ENCODE data around the gene RAB3GAP2. TPM values are rescaled to one million over a fixed set of nuclear protein-coding genes. Genes with fewer than 3 reads are reported as not detected.

Gene RAB3GAP2
- total RNA-seq, 1 experiment from 2014 or later: 64.3 TPM

DNA sequence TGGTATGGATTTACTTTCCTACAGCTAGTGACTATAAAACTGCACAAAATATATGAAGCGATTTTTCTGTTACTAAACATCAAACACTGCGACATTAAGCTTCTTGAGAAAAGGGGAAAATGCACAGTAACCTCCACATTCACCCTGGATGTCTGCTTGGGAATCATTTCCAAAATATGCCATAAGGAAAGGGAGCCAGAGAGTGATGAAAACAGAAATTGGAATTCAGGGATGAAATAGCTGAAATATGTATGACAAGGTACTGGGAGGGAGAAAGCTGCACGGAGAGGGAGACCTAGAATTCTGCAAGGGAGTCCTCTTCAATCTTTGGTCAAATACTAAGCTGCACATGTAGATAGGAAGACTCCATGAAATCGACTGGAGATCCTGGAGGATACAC, 31.6 kb upstream of the RAB3GAP2 start:
- no peak overlapping the region for H3K4me3 Mint-ChIP-seq
- no peak for TF ChIP-seq ZNF121 (CRISPR knock-in tag; IDR thresholded peaks at IDR 0.05)
- no peak for TF ChIP-seq ELF4 (CRISPR knock-in tag; IDR thresholded peaks at IDR 0.05; ENCODE audit: low read depth)
- TF ChIP-seq, protein P1, sequence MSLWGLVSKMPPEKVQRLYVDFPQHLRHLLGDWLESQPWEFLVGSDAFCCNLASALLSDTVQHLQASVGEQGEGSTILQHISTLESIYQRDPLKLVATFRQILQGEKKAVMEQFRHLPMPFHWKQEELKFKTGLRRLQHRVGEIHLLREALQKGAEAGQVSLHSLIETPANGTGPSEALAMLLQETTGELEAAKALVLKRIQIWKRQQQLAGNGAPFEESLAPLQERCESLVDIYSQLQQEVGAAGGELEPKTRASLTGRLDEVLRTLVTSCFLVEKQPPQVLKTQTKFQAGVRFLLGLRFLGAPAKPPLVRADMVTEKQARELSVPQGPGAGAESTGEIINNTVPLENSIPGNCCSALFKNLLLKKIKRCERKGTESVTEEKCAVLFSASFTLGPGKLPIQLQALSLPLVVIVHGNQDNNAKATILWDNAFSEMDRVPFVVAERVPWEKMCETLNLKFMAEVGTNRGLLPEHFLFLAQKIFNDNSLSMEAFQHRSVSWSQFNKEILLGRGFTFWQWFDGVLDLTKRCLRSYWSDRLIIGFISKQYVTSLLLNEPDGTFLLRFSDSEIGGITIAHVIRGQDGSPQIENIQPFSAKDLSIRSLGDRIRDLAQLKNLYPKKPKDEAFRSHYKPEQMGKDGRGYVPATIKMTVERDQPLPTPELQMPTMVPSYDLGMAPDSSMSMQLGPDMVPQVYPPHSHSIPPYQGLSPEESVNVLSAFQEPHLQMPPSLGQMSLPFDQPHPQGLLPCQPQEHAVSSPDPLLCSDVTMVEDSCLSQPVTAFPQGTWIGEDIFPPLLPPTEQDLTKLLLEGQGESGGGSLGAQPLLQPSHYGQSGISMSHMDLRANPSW (CRISPR knock-in tag; conservative IDR thresholded peaks at IDR 0.05; ENCODE audit: low read depth): no peak
- no peak for TF ChIP-seq PRRX2 (CRISPR knock-in tag; IDR thresholded peaks at IDR 0.05)
- no peak for TF ChIP-seq MXD4 (CRISPR knock-in tag; IDR thresholded peaks at IDR 0.05; ENCODE audit: borderline replicate concordance)
- TF ChIP-seq, protein P2, sequence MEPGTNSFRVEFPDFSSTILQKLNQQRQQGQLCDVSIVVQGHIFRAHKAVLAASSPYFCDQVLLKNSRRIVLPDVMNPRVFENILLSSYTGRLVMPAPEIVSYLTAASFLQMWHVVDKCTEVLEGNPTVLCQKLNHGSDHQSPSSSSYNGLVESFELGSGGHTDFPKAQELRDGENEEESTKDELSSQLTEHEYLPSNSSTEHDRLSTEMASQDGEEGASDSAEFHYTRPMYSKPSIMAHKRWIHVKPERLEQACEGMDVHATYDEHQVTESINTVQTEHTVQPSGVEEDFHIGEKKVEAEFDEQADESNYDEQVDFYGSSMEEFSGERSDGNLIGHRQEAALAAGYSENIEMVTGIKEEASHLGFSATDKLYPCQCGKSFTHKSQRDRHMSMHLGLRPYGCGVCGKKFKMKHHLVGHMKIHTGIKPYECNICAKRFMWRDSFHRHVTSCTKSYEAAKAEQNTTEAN (CRISPR knock-in tag; IDR thresholded peaks at IDR 0.05): no peak
- no peak for ATAC-seq
- no peak for DNase-seq (ENCODE audit: low spot score)
- CTCF ChIA-PET: interaction anchor here (1.2 kb wide), 1 partner anchor 23 kb away, joined by 3 read pairs; no protein-coding TSS in a partner anchor
- no peaks in the 10 kb centered on the region for H3K27me3 Mint-ChIP-seq (ENCODE audit: low read depth)
- peaks cover 11% of the 10 kb centered on the region for H3K4me1 Mint-ChIP-seq
- H3K36me3 Mint-ChIP-seq: no peaks in the 10 kb centered on the region
- no peak overlapping the region for H3K27ac Mint-ChIP-seq
- peaks cover 11% of the 10 kb centered on the region for H3K9me3 Mint-ChIP-seq
- POLR2A ChIA-PET: no interaction called here

DNA sequence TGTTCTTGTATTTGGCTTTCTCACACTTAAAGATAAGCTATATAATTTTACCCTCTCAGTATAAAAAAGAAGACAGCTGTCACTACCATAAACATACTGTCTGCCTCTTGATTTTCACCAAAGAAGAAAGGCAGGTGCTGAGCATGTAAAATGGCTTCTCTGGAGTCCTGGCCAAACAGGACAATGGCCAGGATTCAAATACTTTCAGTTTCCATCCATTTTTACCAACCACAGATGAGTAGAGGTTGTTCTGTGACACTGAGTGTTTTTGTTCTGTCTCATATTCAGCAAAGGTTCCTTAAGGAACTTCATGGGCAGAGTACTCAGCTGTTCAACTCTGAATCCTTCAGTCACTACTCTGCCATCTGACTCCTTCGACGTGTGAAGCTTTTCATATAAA, 29.4 kb upstream of the RAB3GAP2 start:
- POLR2A ChIA-PET: no interaction called here
- H3K27ac Mint-ChIP-seq: no peak overlapping the region
- H3K4me3 Mint-ChIP-seq: no peak overlapping the region

DNA sequence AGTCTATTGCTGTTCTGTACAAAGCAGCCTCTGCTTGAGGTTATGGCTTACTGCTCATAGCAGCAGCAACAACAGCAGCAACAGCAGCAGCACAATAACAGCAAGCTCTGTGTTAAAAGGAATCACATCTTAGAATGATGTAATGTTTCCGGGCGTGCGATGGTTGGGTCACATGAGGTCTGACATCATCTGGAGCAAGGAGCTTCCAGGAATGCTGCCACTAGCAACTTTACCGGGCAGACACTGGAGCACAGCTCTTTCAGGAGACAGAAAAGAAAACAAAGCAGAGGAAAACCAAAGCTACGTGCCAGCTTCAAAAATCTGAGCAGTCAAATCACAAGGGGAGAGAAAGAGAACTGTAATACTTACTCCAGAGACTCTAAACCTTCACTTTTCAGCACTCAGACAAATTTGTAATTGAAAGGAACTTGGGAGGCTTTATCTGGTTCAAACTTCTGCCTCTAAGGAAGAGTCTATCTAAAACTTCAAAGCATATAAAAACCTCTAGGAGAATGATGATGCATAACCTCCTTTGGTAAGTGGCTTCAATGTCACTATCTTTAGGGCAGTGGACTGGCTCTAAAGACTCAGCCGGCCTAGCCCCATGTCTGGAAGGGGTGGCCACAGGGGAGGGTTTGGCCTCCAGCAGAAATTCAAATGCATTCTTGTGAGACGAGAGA, 28.3 kb upstream of the RAB3GAP2 start:
- H3K27me3 Mint-ChIP-seq (ENCODE audit: low read depth): no peaks in the 10 kb centered on the region
- peak overlapping the region; percentile 89 for H3K27ac Mint-ChIP-seq
- peaks cover 5% of the 10 kb centered on the region for H3K9me3 Mint-ChIP-seq
- POLR2A ChIA-PET: interaction anchor here (0.6 to 1.0 kb wide), 3 partner anchors 10 to 76 kb away, joined by 3 to 4 read pairs (median 3); no protein-coding TSS in a partner anchor
- peaks cover 27% of the 10 kb centered on the region for H3K4me1 Mint-ChIP-seq
- TF ChIP-seq GABPB1 (CRISPR knock-in tag; IDR thresholded peaks at IDR 0.05): peak; percentile 50; the same call in 1 of the 2 replicates
- TF ChIP-seq, protein P3, sequence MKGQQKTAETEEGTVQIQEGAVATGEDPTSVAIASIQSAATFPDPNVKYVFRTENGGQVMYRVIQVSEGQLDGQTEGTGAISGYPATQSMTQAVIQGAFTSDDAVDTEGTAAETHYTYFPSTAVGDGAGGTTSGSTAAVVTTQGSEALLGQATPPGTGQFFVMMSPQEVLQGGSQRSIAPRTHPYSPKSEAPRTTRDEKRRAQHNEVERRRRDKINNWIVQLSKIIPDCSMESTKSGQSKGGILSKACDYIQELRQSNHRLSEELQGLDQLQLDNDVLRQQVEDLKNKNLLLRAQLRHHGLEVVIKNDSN (CRISPR knock-in tag; IDR thresholded peaks at IDR 0.05): peak; percentile 68; the same call in 1 of the 2 replicates
- no peak for TF ChIP-seq IRF2 (CRISPR knock-in tag; IDR thresholded peaks at IDR 0.05; ENCODE audit: borderline replicate concordance, low read depth)
- TF ChIP-seq, protein P4, sequence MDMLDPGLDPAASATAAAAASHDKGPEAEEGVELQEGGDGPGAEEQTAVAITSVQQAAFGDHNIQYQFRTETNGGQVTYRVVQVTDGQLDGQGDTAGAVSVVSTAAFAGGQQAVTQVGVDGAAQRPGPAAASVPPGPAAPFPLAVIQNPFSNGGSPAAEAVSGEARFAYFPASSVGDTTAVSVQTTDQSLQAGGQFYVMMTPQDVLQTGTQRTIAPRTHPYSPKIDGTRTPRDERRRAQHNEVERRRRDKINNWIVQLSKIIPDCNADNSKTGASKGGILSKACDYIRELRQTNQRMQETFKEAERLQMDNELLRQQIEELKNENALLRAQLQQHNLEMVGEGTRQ (CRISPR knock-in tag; IDR thresholded peaks at IDR 0.05): peak; percentile 63; the same call in 1 of the 2 replicates
- TF ChIP-seq ZNF416 (CRISPR knock-in tag; IDR thresholded peaks at IDR 0.05): no peak
- DNase-seq (ENCODE audit: low spot score): no peak
- ATAC-seq: peak; percentile 50
- no peak overlapping the region for H3K4me3 Mint-ChIP-seq
- CTCF ChIA-PET: no interaction called here
- no peaks in the 10 kb centered on the region for H3K36me3 Mint-ChIP-seq

More for the DNA sequence above, 29.4 kb upstream of the RAB3GAP2 start:
- CTCF ChIA-PET: no interaction called here
- no peak for ATAC-seq
- peaks cover 10% of the 10 kb centered on the region for H3K9me3 Mint-ChIP-seq
- peaks cover 22% of the 10 kb centered on the region for H3K4me1 Mint-ChIP-seq
- TF ChIP-seq, protein P5, sequence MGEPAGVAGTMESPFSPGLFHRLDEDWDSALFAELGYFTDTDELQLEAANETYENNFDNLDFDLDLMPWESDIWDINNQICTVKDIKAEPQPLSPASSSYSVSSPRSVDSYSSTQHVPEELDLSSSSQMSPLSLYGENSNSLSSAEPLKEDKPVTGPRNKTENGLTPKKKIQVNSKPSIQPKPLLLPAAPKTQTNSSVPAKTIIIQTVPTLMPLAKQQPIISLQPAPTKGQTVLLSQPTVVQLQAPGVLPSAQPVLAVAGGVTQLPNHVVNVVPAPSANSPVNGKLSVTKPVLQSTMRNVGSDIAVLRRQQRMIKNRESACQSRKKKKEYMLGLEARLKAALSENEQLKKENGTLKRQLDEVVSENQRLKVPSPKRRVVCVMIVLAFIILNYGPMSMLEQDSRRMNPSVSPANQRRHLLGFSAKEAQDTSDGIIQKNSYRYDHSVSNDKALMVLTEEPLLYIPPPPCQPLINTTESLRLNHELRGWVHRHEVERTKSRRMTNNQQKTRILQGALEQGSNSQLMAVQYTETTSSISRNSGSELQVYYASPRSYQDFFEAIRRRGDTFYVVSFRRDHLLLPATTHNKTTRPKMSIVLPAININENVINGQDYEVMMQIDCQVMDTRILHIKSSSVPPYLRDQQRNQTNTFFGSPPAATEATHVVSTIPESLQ (CRISPR knock-in tag; IDR thresholded peaks at IDR 0.05): no peak
- TF ChIP-seq SMAD4 (CRISPR knock-in tag; IDR thresholded peaks at IDR 0.05) (no peak), TP53 (CRISPR knock-in tag; IDR thresholded peaks at IDR 0.05) (no peak), SMAD3 (CRISPR knock-in tag; IDR thresholded peaks at IDR 0.05; ENCODE audit: borderline replicate concordance) (no peak), NR1H2 (CRISPR knock-in tag; IDR thresholded peaks at IDR 0.05) (no peak)
- TF ChIP-seq, protein P6, sequence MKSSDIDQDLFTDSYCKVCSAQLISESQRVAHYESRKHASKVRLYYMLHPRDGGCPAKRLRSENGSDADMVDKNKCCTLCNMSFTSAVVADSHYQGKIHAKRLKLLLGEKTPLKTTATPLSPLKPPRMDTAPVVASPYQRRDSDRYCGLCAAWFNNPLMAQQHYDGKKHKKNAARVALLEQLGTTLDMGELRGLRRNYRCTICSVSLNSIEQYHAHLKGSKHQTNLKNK (CRISPR knock-in tag; IDR thresholded peaks at IDR 0.05): no peak
- no peak for DNase-seq (ENCODE audit: low spot score)
- H3K27me3 Mint-ChIP-seq (ENCODE audit: low read depth): no peaks in the 10 kb centered on the region
- H3K36me3 Mint-ChIP-seq: no peaks in the 10 kb centered on the region
